CD4-positive, alpha-beta T cell (primary cell): ENCODE measurements around the gene LPCAT3. TPM values are rescaled to one million over a fixed set of nuclear protein-coding genes. Genes with fewer than 3 reads are reported as not detected.
"Not testable (repeated sequence)": the region's sequence is repeated elsewhere in the genome, so short reads cannot be mapped to it uniquely, and the experiment has no call there.

ENCODE experiments used
- ATAC-seq: fragments of 200-7000 bp; cut with Tn5 transposase; one replicate; pipeline ENCODE4 v1.10.0; 2022; ENCODE audit warnings: mild to moderate bottlenecking; ENCODE audit not compliant: poor library complexity
- CTCF ChIA-PET: fragments of 350-600 bp; sonication (Branson Sonifier 250); formaldehyde crosslinking; loops from one replicate; lab custom pipeline; 2021; ENCODE audit warnings: antibody characterized with exemption, inconsistent platforms; lab: Charles Lee
- POLR2A ChIA-PET: fragments of 350-600 bp; sonication (Branson Sonifier 250); formaldehyde crosslinking; loops from one replicate; lab custom pipeline; 2021; ENCODE audit warnings: antibody characterized with exemption, inconsistent platforms; lab: Charles Lee
- DNase-seq, 14 experiments: peaks; one replicate each; pipeline ENCODE4 v3.0.0-alpha.2; 2013 to 2020; ENCODE audit warnings: mixed read lengths in 2 of 14
- H3K27ac ChIP-seq, 2 donors: one replicate each; pipeline versions ENCODE4 v1.5.1 to v1.7.0; 2013; ENCODE audit warnings: low read length in 2 of 2, low read depth in 1 of 2, mild to moderate bottlenecking in 1 of 2
- H3K27me3 ChIP-seq, 2 experiments: 1 replicate in 1 of 2; 2 replicates in 1 of 2; pipeline versions ENCODE4 v1.6.1 to v1.7.0; 2013; ENCODE audit warnings: low read length in 2 of 2, control low read depth in 1 of 2, mild to moderate bottlenecking in 1 of 2, moderate library complexity in 1 of 2; ENCODE audit not compliant: insufficient read depth in 2 of 2, control insufficient read depth in 1 of 2
- H3K36me3 ChIP-seq: one replicate; pipeline ENCODE4 v1.6.1; 2013; ENCODE audit warnings: low read length, control low read depth; ENCODE audit not compliant: insufficient read depth
- H3K4me1 ChIP-seq: one replicate; pipeline ENCODE4 v1.6.1; 2013; ENCODE audit warnings: low read length, control low read depth; ENCODE audit not compliant: insufficient read depth
- H3K4me3 ChIP-seq: one replicate; pipeline ENCODE4 v1.5.1; 2013; ENCODE audit warnings: mild to moderate bottlenecking, low read length, moderate library complexity
- H3K9me3 ChIP-seq, 2 experiments: 1 replicate in 1 of 2; 2 replicates in 1 of 2; pipeline versions ENCODE4 v1.6.1 to v1.7.0; 2013; ENCODE audit warnings: low read length in 2 of 2, mild to moderate bottlenecking in 2 of 2, control low read depth in 1 of 2, moderate library complexity in 1 of 2; ENCODE audit not compliant: control insufficient read depth in 1 of 2, insufficient read depth in 1 of 2
- H3K27ac Mint-ChIP-seq: one replicate; pipeline ENCODE4 v1.8.0; 2020; ENCODE audit warnings: mixed read lengths
- H3K27me3 Mint-ChIP-seq: one replicate; pipeline ENCODE4 v1.8.0; 2021; ENCODE audit warnings: mixed read lengths
- H3K36me3 Mint-ChIP-seq: one replicate; pipeline ENCODE4 v1.8.0; 2021; ENCODE audit warnings: low read depth, mixed read lengths
- H3K4me1 Mint-ChIP-seq: one replicate; pipeline ENCODE4 v1.8.0; 2021; ENCODE audit warnings: low read depth, mixed read lengths
- H3K4me3 Mint-ChIP-seq: one replicate; pipeline ENCODE4 v1.8.0; 2020; ENCODE audit warnings: mild to moderate bottlenecking, mixed read lengths
- H3K9me3 Mint-ChIP-seq: one replicate; pipeline ENCODE4 v1.8.0; 2020; ENCODE audit warnings: mixed read lengths
- CTCF ChIP-seq: fragments of 200-600 bp; IDR thresholded peaks from one replicate; pipeline ENCODE4 v1.8.0; 2022; ENCODE audit warnings: antibody characterized with exemption, mild to moderate bottlenecking
- intact Hi-C, 2 experiments: fragments of 100-400 bp; cut with DNase I in 1 of 2; cut with micrococcal nuclease in 1 of 2; formaldehyde crosslinking; loops; one replicate each; pipeline versions ENCODE4 v1.15.1 to v1.9.0; 2023 to 2025; cut with DNase I, micrococcal nuclease
- total RNA-seq, 174 experiments: library from RNA in 2 of 174; stranded (reverse) in 2 of 174; gene quantifications; one replicate each; pipeline ENCODE4 v1.2.3 and lab custom pipeline; 2021 to 2026

The LPCAT3 gene
- total RNA-seq, 2 experiments from 2014 or later: 11.8 to 14.8 TPM

GRCh38 chr12:7049445-7049951 lies 31.2 kb upstream of the LPCAT3 start:
- H3K27me3 Mint-ChIP-seq, POLR2A ChIA-PET, H3K27me3 ChIP-seq, H3K36me3 Mint-ChIP-seq, H3K4me3 Mint-ChIP-seq, CTCF ChIA-PET, H3K36me3 ChIP-seq, H3K9me3 ChIP-seq, intact Hi-C loops, DNase-seq, H3K27ac ChIP-seq, H3K27ac Mint-ChIP-seq, H3K9me3 Mint-ChIP-seq, ATAC-seq, H3K4me3 ChIP-seq: not testable (repeated sequence)
- H3K4me1 ChIP-seq: peaks cover 12% of the 10 kb centered on the region
- H3K4me1 Mint-ChIP-seq: peaks cover 11% of the 10 kb centered on the region

- Histone ChIP-seq H3K4me3 (no peak overlapping the region), H3K4me1 (peaks cover 12% of the 10 kb centered on the region), H3K27me3 (no peaks in the 10 kb centered on the region), H3K36me3 (no peaks in the 10 kb centered on the region), H3K9me3 (no peaks in the 10 kb centered on the region), H3K27ac (no peak overlapping the region)
- no peaks in the 10 kb centered on the region for H3K9me3 Mint-ChIP-seq
- no peak overlapping the region for H3K4me3 Mint-ChIP-seq
- intact Hi-C loops: no loop called here
- H3K27ac Mint-ChIP-seq: no peak overlapping the region
- no peak for TF ChIP-seq CTCF
- H3K27me3 Mint-ChIP-seq: no peaks in the 10 kb centered on the region
- POLR2A ChIA-PET: no interaction called here
- CTCF ChIA-PET: no interaction called here
- H3K4me1 Mint-ChIP-seq: peaks cover 11% of the 10 kb centered on the region
- ATAC-seq (no peak), DNase-seq (no peak)
- no peaks in the 10 kb centered on the region for H3K36me3 Mint-ChIP-seq
These were observed 29.0 kb upstream of the LPCAT3 start for GRCh38 chr12:7047306-7047705.

- no peak for TF ChIP-seq CTCF
- Histone ChIP-seq H3K27me3 (no peaks in the 10 kb centered on the region), H3K27ac (no peak overlapping the region), H3K36me3 (no peaks in the 10 kb centered on the region), H3K9me3 (no peaks in the 10 kb centered on the region), H3K4me3 (no peak overlapping the region), H3K4me1 (peaks cover 12% of the 10 kb centered on the region)
- Mint-ChIP-seq H3K27me3 (no peaks in the 10 kb centered on the region), H3K36me3 (no peaks in the 10 kb centered on the region), H3K9me3 (no peaks in the 10 kb centered on the region), H3K27ac (no peak overlapping the region), H3K4me3 (no peak overlapping the region), H3K4me1 (peaks cover 11% of the 10 kb centered on the region)
- ATAC-seq: no peak
- ChIA-PET CTCF (no interaction called here), POLR2A (no interaction called here)
- DNase-seq: no peak
- intact Hi-C loops: no loop called here
These were observed 28.3 kb upstream of the LPCAT3 start for GRCh38 chr12:7046383-7047105.

GRCh38 chr12:7045913-7046312 lies 27.6 kb upstream of the LPCAT3 start:
- Mint-ChIP-seq H3K9me3 (no peaks in the 10 kb centered on the region), H3K4me3 (no peak overlapping the region), H3K36me3 (no peaks in the 10 kb centered on the region), H3K27ac (no peak overlapping the region), H3K27me3 (no peaks in the 10 kb centered on the region), H3K4me1 (peaks cover 11% of the 10 kb centered on the region)
- ATAC-seq (no peak), DNase-seq (no peak)
- ChIA-PET POLR2A (no interaction called here), CTCF (no interaction called here)
- Histone ChIP-seq H3K36me3 (no peaks in the 10 kb centered on the region), H3K4me1 (peaks cover 12% of the 10 kb centered on the region), H3K9me3 (no peaks in the 10 kb centered on the region), H3K27me3 (no peaks in the 10 kb centered on the region), H3K27ac (no peak overlapping the region), H3K4me3 (no peak overlapping the region)
- intact Hi-C loops: no loop called here
- no peak for TF ChIP-seq CTCF
